ENCODE data around the gene ZNF423.

The ZNF423 gene

DNA sequence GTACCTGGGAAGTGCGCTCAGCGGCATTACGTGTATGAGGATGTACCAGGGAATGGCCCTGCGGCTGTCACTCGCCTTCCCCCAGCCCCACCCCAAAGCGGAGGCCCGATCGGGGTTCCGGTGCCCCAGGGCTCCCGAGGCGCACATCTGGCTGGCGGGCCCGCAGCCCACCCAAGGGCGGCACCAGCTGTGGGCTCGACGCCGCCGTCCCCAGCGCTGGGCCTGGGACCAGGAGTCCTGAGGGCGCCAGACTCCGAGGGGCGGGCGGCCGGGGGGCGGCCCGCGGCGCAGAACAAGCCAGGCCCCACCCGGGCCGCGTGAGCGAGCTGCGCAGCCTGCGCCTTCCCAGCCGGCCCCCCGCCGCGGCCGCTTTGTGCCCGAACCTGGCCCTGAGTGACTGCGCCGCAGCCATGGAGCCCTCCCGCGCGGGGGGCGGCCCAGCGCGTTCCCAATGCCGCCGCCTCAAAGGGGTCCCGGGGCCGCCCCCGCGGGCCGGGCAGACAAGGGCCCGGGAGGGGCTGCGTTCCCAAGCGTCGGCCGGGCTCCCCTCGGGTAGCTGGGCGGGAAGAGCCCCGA lies 17.4 kb downstream of the ZNF423 start:
- Histone ChIP-seq H3K4me3 (ENCODE audit: low read length) (no peak overlapping the region), H3F3A (ENCODE audit: insufficient read depth, low read length) (no peaks in the 10 kb centered on the region), H3K4me1 (ENCODE audit: low read length) (no peaks in the 10 kb centered on the region), H3K9me3 (replicated peaks; ENCODE audit: insufficient read depth, low read length) (no peaks in the 10 kb centered on the region), H3K27ac (ENCODE audit: low read length) (no peak overlapping the region), H3K79me2 (ENCODE audit: low read length) (no peaks in the 10 kb centered on the region), H4K20me1 (ENCODE audit: insufficient read depth, low read length) (no peaks in the 10 kb centered on the region), H3K4me2 (ENCODE audit: low read depth, low read length) (no peak overlapping the region), H3K36me3 (replicated peaks; ENCODE audit: insufficient read depth, low read length) (no peaks in the 10 kb centered on the region), H3K27me3 (replicated peaks; ENCODE audit: insufficient read depth, low read length) (peaks cover 42% of the 10 kb centered on the region), H3K9me2 (replicated peaks; ENCODE audit: insufficient read depth, low read length) (no peaks in the 10 kb centered on the region), H2AFZ (ENCODE audit: low read length) (no peak overlapping the region), H3K9ac (ENCODE audit: low read length) (no peak overlapping the region)
- TF ChIP-seq CTCF (IDR thresholded peaks at IDR 0.05; ENCODE audit: low read length), result no peak
- TF ChIP-seq EZH2 (optimal IDR thresholded peaks at IDR 0.05; ENCODE audit: low read depth, low read length), result no peak
- TF ChIP-seq EZH2phosphoT487 (IDR thresholded peaks at IDR 0.05; ENCODE audit: low read length), result no peak
- no peak for DNase-seq

- Histone ChIP-seq H2AFZ (ENCODE audit: low read length) (no peak overlapping the region), H3K9me3 (replicated peaks; ENCODE audit: insufficient read depth, low read length) (no peaks in the 10 kb centered on the region), H3K4me1 (ENCODE audit: low read length) (no peaks in the 10 kb centered on the region), H3K9ac (ENCODE audit: low read length) (no peak overlapping the region), H3K9me2 (replicated peaks; ENCODE audit: insufficient read depth, low read length) (no peaks in the 10 kb centered on the region), H3K27me3 (replicated peaks; ENCODE audit: insufficient read depth, low read length) (peaks cover 47% of the 10 kb centered on the region), H4K20me1 (ENCODE audit: insufficient read depth, low read length) (no peaks in the 10 kb centered on the region), H3K27ac (ENCODE audit: low read length) (no peak overlapping the region), H3K36me3 (replicated peaks; ENCODE audit: insufficient read depth, low read length) (no peaks in the 10 kb centered on the region), H3K4me2 (ENCODE audit: low read depth, low read length) (no peak overlapping the region), H3K79me2 (ENCODE audit: low read length) (no peaks in the 10 kb centered on the region), H3K4me3 (ENCODE audit: low read length) (no peak overlapping the region), H3F3A (ENCODE audit: insufficient read depth, low read length) (no peaks in the 10 kb centered on the region)
- DNase-seq, result no peak
- TF ChIP-seq EZH2phosphoT487 (IDR thresholded peaks at IDR 0.05; ENCODE audit: low read length), result no peak
- TF ChIP-seq EZH2 (optimal IDR thresholded peaks at IDR 0.05; ENCODE audit: low read depth, low read length), result no peak
- no peak for TF ChIP-seq CTCF (IDR thresholded peaks at IDR 0.05; ENCODE audit: low read length)
These were observed 18.1 kb downstream of the ZNF423 start for GRCh38 chr16:49837688-49838410.

- Histone ChIP-seq H3K4me2 (ENCODE audit: low read depth, low read length) (no peak overlapping the region), H2AFZ (ENCODE audit: low read length) (no peak overlapping the region), H3K9ac (ENCODE audit: low read length) (no peak overlapping the region), H3K4me3 (ENCODE audit: low read length) (no peak overlapping the region), H3K9me3 (replicated peaks; ENCODE audit: insufficient read depth, low read length) (no peaks in the 10 kb centered on the region), H4K20me1 (ENCODE audit: insufficient read depth, low read length) (no peaks in the 10 kb centered on the region), H3K9me2 (replicated peaks; ENCODE audit: insufficient read depth, low read length) (no peaks in the 10 kb centered on the region), H3F3A (ENCODE audit: insufficient read depth, low read length) (no peaks in the 10 kb centered on the region), H3K79me2 (ENCODE audit: low read length) (no peaks in the 10 kb centered on the region), H3K4me1 (ENCODE audit: low read length) (no peaks in the 10 kb centered on the region), H3K36me3 (replicated peaks; ENCODE audit: insufficient read depth, low read length) (no peaks in the 10 kb centered on the region), H3K27ac (ENCODE audit: low read length) (no peak overlapping the region), H3K27me3 (replicated peaks; ENCODE audit: insufficient read depth, low read length) (peaks cover 49% of the 10 kb centered on the region)
- TF ChIP-seq EZH2phosphoT487 (IDR thresholded peaks at IDR 0.05; ENCODE audit: low read length) (no peak), EZH2 (optimal IDR thresholded peaks at IDR 0.05; ENCODE audit: low read depth, low read length) (no peak), CTCF (IDR thresholded peaks at IDR 0.05; ENCODE audit: low read length) (no peak)
- DNase-seq, result no peak
These were observed 19.2 kb downstream of the ZNF423 start for GRCh38 chr16:49836668-49837067.

Measured in MM.1S (cell line).